Astrocyte (in vitro differentiated cells and primary cell): ENCODE data around the gene JAK3. TPM values are rescaled to one million over a fixed set of nuclear protein-coding genes. Genes with fewer than 3 reads are reported as not detected.

Experiments
- DNase-seq: peaks from one replicate; pipeline ENCODE4 v3.0.0-alpha.2; 2010; ENCODE audit warnings: low read depth
- FAIRE-seq: peaks from 2 replicates; lab custom pipeline; 2011; peaks lifted over from hg19 to GRCh38; lab: Jason Lieb, UNC
- H2AFZ ChIP-seq: 2 replicates; pipeline ENCODE4 v1.6.0; 2012; ENCODE audit warnings: low read depth, low read length, inconsistent platforms
- H3K27ac ChIP-seq: 2 replicates; pipeline ENCODE4 v1.5.1; 2011; ENCODE audit warnings: low read depth, low read length, inconsistent platforms
- H3K27me3 ChIP-seq: 2 replicates; pipeline ENCODE4 v1.6.0; 2011; ENCODE audit warnings: low read length, inconsistent platforms; ENCODE audit not compliant: insufficient read depth
- H3K36me3 ChIP-seq: 2 replicates; pipeline ENCODE4 v1.5.1; 2011; ENCODE audit warnings: low read length, inconsistent platforms; ENCODE audit not compliant: insufficient read depth
- H3K4me1 ChIP-seq: 2 replicates; pipeline ENCODE4 v1.5.1; 2011; ENCODE audit warnings: low read length, inconsistent platforms; ENCODE audit not compliant: insufficient read depth
- H3K4me2 ChIP-seq: 2 replicates; pipeline ENCODE4 v1.6.0; 2012; ENCODE audit warnings: low read length, inconsistent platforms
- H3K4me3 ChIP-seq: 2 replicates; pipeline ENCODE4 v1.5.1; 2011; ENCODE audit warnings: low read depth, mild to moderate bottlenecking, low read length, inconsistent platforms; ENCODE audit not compliant: insufficient read depth
- H3K79me2 ChIP-seq: 2 replicates; pipeline ENCODE4 v1.6.0; 2012; ENCODE audit warnings: mild to moderate bottlenecking, low read length, inconsistent platforms; ENCODE audit not compliant: insufficient read depth
- H3K9ac ChIP-seq: 2 replicates; pipeline ENCODE4 v1.6.0; 2012; ENCODE audit warnings: mild to moderate bottlenecking, low read length, inconsistent platforms
- H3K9me3 ChIP-seq: 2 replicates; pipeline ENCODE4 v1.5.1; 2012; ENCODE audit warnings: low read depth, mild to moderate bottlenecking, low read length, inconsistent platforms; ENCODE audit not compliant: insufficient read depth
- H4K20me1 ChIP-seq: 2 replicates; pipeline ENCODE4 v1.6.0; 2012; ENCODE audit warnings: low read length, inconsistent platforms; ENCODE audit not compliant: insufficient read depth
- H3K27ac Mint-ChIP-seq: one replicate; pipeline ENCODE4 v1.8.0; 2021; ENCODE audit warnings: mild to moderate bottlenecking, mixed read lengths; ENCODE audit not compliant: unreplicated experiment
- H3K27me3 Mint-ChIP-seq: one replicate; pipeline ENCODE4 v1.8.0; 2021; ENCODE audit warnings: low read depth, mixed read lengths; ENCODE audit not compliant: unreplicated experiment
- H3K36me3 Mint-ChIP-seq: one replicate; pipeline ENCODE4 v1.8.0; 2021; ENCODE audit warnings: low read depth, mixed read lengths; ENCODE audit not compliant: unreplicated experiment
- H3K4me1 Mint-ChIP-seq: one replicate; pipeline ENCODE4 v1.8.0; 2021; ENCODE audit warnings: low read depth, mixed read lengths; ENCODE audit not compliant: unreplicated experiment
- H3K4me3 Mint-ChIP-seq: one replicate; pipeline ENCODE4 v1.8.0; 2021; ENCODE audit warnings: mild to moderate bottlenecking, moderate library complexity, mixed read lengths; ENCODE audit not compliant: unreplicated experiment
- H3K9me3 Mint-ChIP-seq: one replicate; pipeline ENCODE4 v1.8.0; 2021; ENCODE audit warnings: mild to moderate bottlenecking, mixed read lengths; ENCODE audit not compliant: unreplicated experiment
- CTCF ChIP-seq: IDR thresholded peaks from 2 replicates; pipeline ENCODE4 v1.5.1; 2011; ENCODE audit warnings: low read depth, mild to moderate bottlenecking, inconsistent platforms, low read length, moderate library complexity; ENCODE audit not compliant: insufficient read depth
- EZH2 ChIP-seq: IDR thresholded peaks from 2 replicates; pipeline ENCODE4 v1.6.1; 2012; ENCODE audit warnings: mild to moderate bottlenecking, low read length, inconsistent platforms; ENCODE audit not compliant: insufficient read depth
- total RNA-seq: library from RNA; stranded (reverse); gene quantifications from 2 replicates; pipeline ENCODE4 v1.2.1, GENCODE V29; 2021

The JAK3 gene
- total RNA-seq, 1 donor from 2014 or later: 1.00 TPM

GRCh38 chr19:17862711-17863519, 15.1 kb upstream of the JAK3 start:
- Mint-ChIP-seq H3K4me1 (peaks cover 16% of the 10 kb centered on the region), H3K4me3 (peak overlapping the region; percentile 99), H3K27ac (peak overlapping the region; percentile 78), H3K36me3 (peaks cover 31% of the 10 kb centered on the region), H3K27me3 (peaks cover 1% of the 10 kb centered on the region), H3K9me3 (no peaks in the 10 kb centered on the region)
- Histone ChIP-seq H3K79me2 (peaks cover 36% of the 10 kb centered on the region), H3K4me2 (peak overlapping the region; percentile 98), H3K9ac (peak overlapping the region; percentile 99), H3K4me3 (no peak overlapping the region), H3K4me1 (peaks cover 16% of the 10 kb centered on the region), H3K36me3 (peaks cover 28% of the 10 kb centered on the region), H3K9me3 (no peaks in the 10 kb centered on the region), H3K27me3 (no peaks in the 10 kb centered on the region), H4K20me1 (peaks cover 71% of the 10 kb centered on the region), H3K27ac (no peak overlapping the region), H2AFZ (no peak overlapping the region)
- no peak for TF ChIP-seq EZH2
- no peak for TF ChIP-seq CTCF
- DNase-seq (no peak), FAIRE-seq (no peak)

GRCh38 chr19:17861542-17862402, 14.0 kb upstream of the JAK3 start:
- Mint-ChIP-seq H3K9me3 (no peaks in the 10 kb centered on the region), H3K36me3 (peaks cover 31% of the 10 kb centered on the region), H3K27ac (peak overlapping the region; percentile 99), H3K4me1 (peaks cover 16% of the 10 kb centered on the region), H3K4me3 (peak overlapping the region; percentile 99), H3K27me3 (no peaks in the 10 kb centered on the region)
- Histone ChIP-seq H3K9me3 (no peaks in the 10 kb centered on the region), H3K4me2 (peak overlapping the region; percentile 98), H3K27ac (no peak overlapping the region), H3K4me3 (peak overlapping the region; percentile 96), H2AFZ (no peak overlapping the region), H3K9ac (peak overlapping the region; percentile 99), H3K4me1 (peaks cover 16% of the 10 kb centered on the region), H3K27me3 (no peaks in the 10 kb centered on the region), H4K20me1 (peaks cover 68% of the 10 kb centered on the region), H3K36me3 (peaks cover 28% of the 10 kb centered on the region), H3K79me2 (peaks cover 36% of the 10 kb centered on the region)
- TF ChIP-seq CTCF: no peak
- FAIRE-seq (no peak), DNase-seq (no peak)
